GM19324 (cell line): ENCODE data around the gene NISCH.

Experiments used
- ATAC-seq: cut with Tn5 transposase; IDR thresholded peaks from one replicate; pipeline ENCODE4 v1.9.1; 2021; ENCODE audit warnings: mild to moderate bottlenecking, moderate library complexity; ENCODE audit not compliant: unreplicated experiment, low FRiP score

NISCH gene

GRCh38 chr3:52469001-52469400 lies 13.6 kb downstream of the NISCH start:
- no peak for ATAC-seq

GRCh38 chr3:52470920-52471319 lies 15.5 kb downstream of the NISCH start:
- no peak for ATAC-seq

GRCh38 chr3:52471371-52472238 lies 16.2 kb downstream of the NISCH start:
- no peak for ATAC-seq

DNA sequence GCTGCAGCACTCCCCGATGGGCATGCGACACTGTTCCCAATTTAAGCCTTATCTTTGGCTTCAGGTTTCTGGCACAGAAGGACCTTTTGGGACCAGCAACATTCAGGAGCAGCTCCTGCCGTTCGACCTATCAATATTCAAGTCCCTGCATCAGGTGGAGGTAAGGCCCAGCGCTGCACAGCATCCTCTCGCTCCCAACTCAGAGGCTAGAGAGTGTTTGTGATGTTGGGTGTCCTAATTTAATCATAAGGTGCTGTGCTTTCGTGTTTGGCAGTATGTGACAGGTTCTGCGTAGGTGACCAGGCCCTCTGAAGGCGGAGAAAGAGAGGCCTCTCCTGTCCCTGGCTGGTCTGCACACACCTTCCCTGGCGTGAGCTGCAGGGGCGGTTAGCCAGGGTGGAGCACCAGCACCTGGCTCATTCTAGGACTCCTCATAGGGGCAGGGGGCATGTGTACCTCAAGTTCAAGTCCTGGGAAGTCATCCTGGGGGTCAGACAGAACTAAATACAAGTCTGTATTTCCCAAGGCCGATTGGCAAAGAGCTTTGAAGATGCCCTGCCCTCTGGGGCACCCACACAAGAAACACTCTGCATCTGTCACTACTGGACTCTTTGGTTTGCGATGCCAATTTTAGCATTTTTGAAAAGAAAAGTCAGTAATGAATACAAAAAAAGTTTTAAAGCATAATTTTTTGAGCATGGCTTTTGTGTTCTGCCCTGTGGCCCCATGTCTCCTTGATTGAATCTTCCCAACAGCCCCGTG lies 17.0 kb downstream of the NISCH start:
- no peak for ATAC-seq

DNA sequence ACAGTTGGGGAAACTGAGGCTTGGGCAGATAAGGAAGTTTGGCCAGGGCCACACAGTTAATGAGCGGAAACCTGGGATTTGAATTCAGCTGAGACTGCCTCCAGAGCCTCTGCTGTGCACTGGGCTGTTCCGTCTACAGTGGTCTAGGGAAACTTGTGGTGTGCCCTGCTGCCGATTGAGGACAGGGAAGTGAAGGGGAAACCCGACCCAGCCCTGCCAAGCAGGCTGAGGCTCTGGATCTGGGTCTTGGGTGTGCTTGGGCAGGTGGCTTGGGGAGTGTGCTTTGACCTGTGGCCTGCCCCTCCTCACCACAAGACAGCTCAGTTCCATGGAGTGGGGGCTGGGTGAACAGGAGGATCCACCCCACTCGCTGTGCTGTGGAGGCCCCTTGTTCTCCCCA lies 17.6 kb downstream of the NISCH start:
- no peak for ATAC-seq

DNA sequence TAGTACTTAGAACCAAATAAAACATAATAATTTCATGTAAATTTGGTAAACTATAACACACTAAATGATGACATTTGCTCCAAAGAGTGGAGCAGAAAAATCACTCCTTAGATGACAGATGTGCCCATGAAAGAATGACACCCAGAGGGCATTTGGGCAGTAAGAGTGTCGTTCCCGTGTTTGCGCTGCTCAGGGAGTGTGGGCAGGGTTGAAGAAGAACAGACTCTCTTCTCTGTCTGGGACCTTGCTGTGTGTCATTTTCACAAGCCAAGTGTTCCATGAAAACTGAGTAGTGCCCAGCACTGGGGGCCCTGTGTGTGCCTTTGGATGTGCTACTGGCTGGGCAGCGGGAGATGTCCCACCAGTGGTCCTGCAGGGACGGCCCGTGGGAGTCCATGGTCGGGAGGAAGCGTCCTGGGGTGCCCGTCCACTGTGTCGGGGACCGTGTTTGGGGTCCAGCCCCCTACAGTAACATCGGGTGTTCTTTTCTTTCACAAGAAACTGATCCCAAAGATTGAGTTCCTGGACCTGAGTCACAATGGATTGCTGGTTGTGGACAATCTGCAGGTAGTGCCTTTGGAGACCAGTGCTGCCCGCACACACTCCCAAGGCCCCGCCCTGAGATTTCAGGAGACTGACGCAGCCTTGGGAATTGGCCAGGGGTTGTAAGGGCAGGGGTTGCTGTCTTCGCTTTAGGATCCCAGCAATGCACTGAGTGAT lies 21.8 kb downstream of the NISCH start:
- ATAC-seq: no peak

GRCh38 chr3:52477796-52478095 lies 22.3 kb downstream of the NISCH start:
- ATAC-seq: no peak

DNA sequence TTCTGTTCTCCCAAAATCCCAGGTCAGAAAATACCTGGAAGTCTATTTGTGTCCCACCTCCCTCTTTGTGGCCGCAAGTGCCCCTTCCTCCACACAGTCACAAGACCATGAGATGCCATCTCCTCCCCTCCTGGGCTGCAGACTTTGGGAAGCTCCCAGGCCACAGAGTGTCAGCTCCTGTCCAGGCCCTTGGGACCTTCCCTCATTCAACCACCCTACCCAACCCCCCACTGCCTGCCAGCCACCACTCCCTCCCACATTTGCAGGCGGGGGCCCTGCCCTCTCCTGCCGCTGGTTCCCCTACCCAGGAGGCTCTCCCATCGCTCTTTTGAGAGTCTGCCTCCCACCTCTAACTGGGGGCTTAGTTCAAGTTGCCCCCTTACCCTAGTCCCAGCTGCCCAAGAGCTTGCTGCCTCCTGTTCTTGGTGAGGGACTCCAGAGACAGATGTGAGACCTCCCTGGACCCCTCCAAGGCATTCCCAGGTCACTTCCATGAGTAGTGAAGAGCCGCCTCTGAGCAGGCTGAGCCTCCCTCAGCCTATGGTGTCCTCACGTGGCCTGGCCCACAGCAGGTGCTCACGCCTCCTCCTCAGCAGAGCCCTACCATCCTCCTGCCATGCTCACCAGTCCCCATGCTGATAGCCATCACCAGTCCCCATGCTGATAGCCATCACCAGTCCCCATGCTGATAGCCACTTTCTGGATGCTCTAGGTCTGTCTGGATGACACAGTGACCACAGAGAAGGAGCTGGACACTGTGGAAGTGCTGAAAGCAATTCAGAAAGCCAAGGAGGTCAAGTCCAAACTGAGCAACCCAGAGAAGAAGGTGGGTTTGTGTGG lies 23.9 kb downstream of the NISCH start:
- ATAC-seq: no peak

GRCh38 chr3:52479877-52480575 lies 24.6 kb downstream of the NISCH start:
- no peak for ATAC-seq

DNA sequence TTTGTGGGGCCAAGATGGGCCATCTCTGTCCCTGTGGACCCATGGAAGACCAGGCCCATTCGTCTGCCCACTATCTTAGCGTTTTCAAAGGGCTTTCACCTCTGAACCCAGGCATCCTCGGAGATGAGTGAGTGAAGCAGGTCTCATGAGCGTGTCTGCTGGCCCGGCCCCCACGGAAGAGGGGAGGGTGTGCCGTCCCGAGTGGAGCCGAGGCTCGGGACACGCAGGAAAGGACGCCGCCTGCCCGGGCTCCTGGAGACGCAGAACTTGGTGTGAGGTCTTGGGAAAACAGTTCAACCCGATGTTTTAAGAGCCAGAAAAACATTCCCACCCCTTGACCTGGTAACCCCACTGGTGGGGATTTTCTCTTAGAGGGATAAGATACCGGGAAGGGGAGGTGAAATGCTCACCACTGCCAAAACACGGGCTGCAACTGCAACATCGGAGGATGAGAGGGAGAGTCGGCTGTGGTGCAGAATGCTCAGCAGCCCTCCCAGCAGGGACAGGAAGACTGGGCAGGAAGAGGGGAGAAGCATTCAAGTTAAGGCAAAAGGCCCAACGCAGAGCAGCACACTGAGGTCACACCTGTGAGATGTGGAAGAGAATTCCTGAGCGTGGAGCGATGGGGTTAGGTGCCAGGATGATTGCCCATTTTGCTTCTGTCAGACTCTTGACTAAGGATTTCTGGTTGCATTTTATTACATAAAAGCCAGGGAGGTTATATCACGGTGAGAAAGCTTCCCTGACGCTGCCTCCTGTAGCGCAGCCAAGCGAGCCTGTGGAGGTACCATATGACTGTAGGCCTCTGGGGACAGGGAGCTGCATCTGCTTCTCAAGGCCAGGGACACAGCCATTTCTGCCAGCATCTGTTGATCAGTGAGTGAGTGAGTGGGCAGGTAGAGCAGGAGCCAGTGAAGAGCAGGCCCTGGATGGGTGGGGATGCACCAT lies 25.6 kb downstream of the NISCH start:
- no peak for ATAC-seq

DNA sequence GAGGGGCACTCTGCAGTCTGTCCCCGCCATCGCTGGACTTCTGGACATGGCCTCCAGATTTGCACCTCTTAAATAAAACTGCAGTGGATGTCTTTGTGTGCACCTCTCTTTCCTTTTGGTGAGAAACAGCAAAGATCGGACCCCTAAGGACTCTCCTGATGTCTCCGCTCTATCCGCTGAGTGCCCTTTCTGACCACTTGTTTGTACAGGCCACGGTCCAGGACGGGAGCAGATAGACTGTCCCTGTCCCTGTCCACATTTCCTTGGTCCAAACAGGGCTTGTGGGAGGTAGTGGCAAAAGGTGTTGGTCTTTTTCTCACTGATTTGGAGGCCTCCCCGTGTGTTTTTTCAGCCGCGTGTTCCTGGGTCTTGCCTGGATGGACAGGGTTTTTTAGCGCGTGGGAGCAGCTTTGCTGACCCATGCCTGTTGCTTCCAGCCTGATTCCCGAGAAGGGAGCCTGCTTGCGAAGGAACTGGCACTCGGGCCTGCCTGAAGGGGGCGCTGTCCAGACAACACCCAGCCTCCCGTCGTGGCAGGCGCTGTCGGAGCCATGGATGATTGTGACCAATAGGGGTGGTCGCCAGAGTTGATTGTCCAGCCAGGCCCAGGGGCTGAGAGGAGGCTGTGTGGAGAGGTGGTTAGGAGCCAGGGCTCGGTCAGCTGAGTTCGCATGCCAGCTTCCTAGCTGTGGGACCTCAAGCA lies 26.6 kb downstream of the NISCH start:
- ATAC-seq: no peak

DNA sequence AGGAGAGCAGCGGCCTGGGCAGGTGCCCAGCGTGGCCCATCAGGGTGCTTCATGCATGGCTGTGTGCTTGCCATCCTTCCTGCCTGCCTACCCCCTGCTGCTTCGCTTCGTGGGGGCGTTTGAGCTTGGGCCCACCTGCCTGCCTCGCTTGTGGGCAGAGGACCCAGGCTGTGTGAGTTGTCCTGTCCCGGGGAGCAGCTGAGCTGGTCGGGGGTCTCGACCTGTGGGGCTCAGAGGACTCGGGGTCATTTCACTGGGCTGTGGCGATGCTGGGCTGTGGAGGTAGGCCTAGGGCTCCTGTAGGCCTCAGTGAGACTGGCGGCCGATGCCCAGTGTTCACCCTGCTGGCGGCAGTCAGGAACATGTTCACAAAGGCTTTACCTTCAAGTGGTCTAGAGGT lies 27.7 kb downstream of the NISCH start:
- ATAC-seq: no peak

DNA sequence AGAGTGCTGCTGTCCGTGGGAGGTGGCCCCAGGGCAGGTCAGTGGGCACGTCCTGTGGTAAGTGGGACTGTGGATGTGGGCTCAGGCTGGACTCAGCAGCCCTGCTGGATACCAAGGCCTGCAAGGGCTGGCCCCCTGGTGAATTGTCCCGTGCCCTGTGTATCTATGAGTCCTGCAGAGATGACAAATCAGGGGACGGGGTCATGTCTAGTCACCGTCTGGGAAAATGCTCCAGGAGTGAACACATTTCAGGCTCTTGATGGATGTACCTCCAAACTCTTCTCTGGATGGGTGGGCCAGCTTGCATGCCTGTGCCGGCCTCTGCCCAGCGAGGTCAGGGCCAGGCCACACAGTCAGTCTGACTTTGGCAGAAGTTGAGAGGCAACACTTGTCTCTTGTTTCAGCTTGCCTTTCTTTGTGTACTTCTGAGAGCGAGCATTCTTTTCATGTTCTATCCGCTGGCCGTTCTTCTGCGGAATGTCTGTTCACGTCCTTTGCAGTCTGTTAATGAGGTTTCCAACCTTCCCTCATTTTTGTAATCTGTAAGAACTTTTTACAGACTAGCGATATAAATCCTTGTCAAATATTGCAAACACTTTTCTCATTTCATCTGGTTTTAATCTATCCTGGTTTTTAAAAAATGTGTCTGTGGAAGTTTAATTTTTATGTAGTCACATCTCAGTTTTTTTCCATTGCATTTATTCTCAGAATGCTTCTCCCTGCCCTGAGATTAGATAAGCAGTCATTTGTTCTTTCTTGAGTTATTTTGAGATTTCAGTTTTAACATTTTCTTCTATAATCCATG lies 28.4 kb downstream of the NISCH start:
- no peak for ATAC-seq

- ATAC-seq: no peak
Measured at GRCh38 chr3:52484680-52485461, 29.5 kb downstream of the NISCH start.

GRCh38 chr3:52487050-52487787 lies 31.8 kb downstream of the NISCH start:
- ATAC-seq: no peak
